HG02884 (cell line): ENCODE results near the gene YWHAH.
"Not testable (repeated sequence)": the region's sequence is repeated elsewhere in the genome, so short reads cannot be mapped to it uniquely, and the experiment has no call there.

Experiments
- ATAC-seq: cut with Tn5 transposase; IDR thresholded peaks from one replicate; pipeline ENCODE4 v1.9.1; 2021; ENCODE audit warnings: mild to moderate bottlenecking, moderate library complexity; ENCODE audit not compliant: unreplicated experiment

The YWHAH gene

GRCh38 chr22:31977141-31977841, 33.0 kb downstream of the YWHAH start:
- ATAC-seq, result no peak

GRCh38 chr22:31977939-31978338, 33.6 kb downstream of the YWHAH start:
- no peak for ATAC-seq

GRCh38 chr22:31980628-31981027, 36.3 kb downstream of the YWHAH start:
- no peak for ATAC-seq

GRCh38 chr22:31981976-31982375, 37.6 kb downstream of the YWHAH start:
- not testable (repeated sequence) for ATAC-seq

- no peak for ATAC-seq
These were observed 39.7 kb downstream of the YWHAH start for GRCh38 chr22:31983911-31984656.

GRCh38 chr22:31987218-31987617, 42.9 kb downstream of the YWHAH start:
- ATAC-seq, result no peak

GRCh38 chr22:31991102-31991839, 46.9 kb downstream of the YWHAH start:
- no peak for ATAC-seq

GRCh38 chr22:31995046-31995445, 50.7 kb downstream of the YWHAH start:
- ATAC-seq, result no peak

- ATAC-seq, result no peak
These were observed 51.5 kb downstream of the YWHAH start for GRCh38 chr22:31995807-31996206.

- ATAC-seq, result no peak
These were observed 54.5 kb downstream of the YWHAH start for GRCh38 chr22:31998784-31999385.

- ATAC-seq, result no peak
These were observed 55.8 kb downstream of the YWHAH start for GRCh38 chr22:32000181-32000580.

- ATAC-seq, result no peak
These were observed 61.1 kb downstream of the YWHAH start for GRCh38 chr22:32005453-32005852.
